GM18519 (cell line): ENCODE measurements around the gene ANKHD1.
A peak's percentile ranks its signal among the peaks of the same experiment; 100 is the strongest.

Source experiments
- ATAC-seq: cut with Tn5 transposase; IDR thresholded peaks from one replicate; pipeline ENCODE4 v1.9.1; 2021; ENCODE audit warnings: mild to moderate bottlenecking, moderate library complexity; ENCODE audit not compliant: unreplicated experiment, low FRiP score

ANKHD1 gene

GRCh38 chr5:140367256-140368013 is 34.2 kb upstream of the ANKHD1 start:
- ATAC-seq = no peak

- ATAC-seq = no peak
Measured at GRCh38 chr5:140371356-140372151, 30.1 kb upstream of the ANKHD1 start.

- ATAC-seq = no peak
Measured at GRCh38 chr5:140372971-140373487, 28.6 kb upstream of the ANKHD1 start.

GRCh38 chr5:140381351-140381750 is 20.3 kb upstream of the ANKHD1 start:
- no peak for ATAC-seq

- no peak for ATAC-seq
Measured at GRCh38 chr5:140381972-140382371, 19.7 kb upstream of the ANKHD1 start.

GRCh38 chr5:140382866-140383265 is 18.8 kb upstream of the ANKHD1 start:
- no peak for ATAC-seq

GRCh38 chr5:140383300-140383699 is 18.3 kb upstream of the ANKHD1 start:
- no peak for ATAC-seq

GRCh38 chr5:140388052-140388451 is 13.6 kb upstream of the ANKHD1 start:
- ATAC-seq = no peak

GRCh38 chr5:140391312-140391711 is 10.3 kb upstream of the ANKHD1 start:
- no peak for ATAC-seq

GRCh38 chr5:140391732-140392131 is 9.9 kb upstream of the ANKHD1 start:
- ATAC-seq = no peak

- ATAC-seq = no peak
Measured at GRCh38 chr5:140393738-140394137, 7.9 kb upstream of the ANKHD1 start.

- no peak for ATAC-seq
Measured at GRCh38 chr5:140398379-140398811, 3.2 kb upstream of the ANKHD1 start.

GRCh38 chr5:140399979-140400729 is 1.5 kb upstream of the ANKHD1 start:
- peak; percentile 0 for ATAC-seq

- ATAC-seq = peak; percentile 46
Measured at GRCh38 chr5:140400730-140401361, 787 bp upstream of the ANKHD1 start.

GRCh38 chr5:140402258-140403074 is 833 bp downstream of the ANKHD1 start:
- no peak for ATAC-seq

- ATAC-seq = no peak
Measured at GRCh38 chr5:140403613-140404012, 2.0 kb downstream of the ANKHD1 start.

- no peak for ATAC-seq
Measured at GRCh38 chr5:140408750-140409241, 7.2 kb downstream of the ANKHD1 start.

GRCh38 chr5:140413230-140413629 is 11.6 kb downstream of the ANKHD1 start:
- ATAC-seq = no peak

- ATAC-seq = no peak
Measured at GRCh38 chr5:140417235-140417634, 15.6 kb downstream of the ANKHD1 start.
